ENCODE results near the gene CCDC40. TPM values are rescaled to one million over a fixed set of nuclear protein-coding genes. Genes with fewer than 3 reads are reported as not detected.
A peak's percentile ranks its signal among the peaks of the same experiment; 100 is the strongest.
"Not testable (repeated sequence)": the region's sequence is repeated elsewhere in the genome, so short reads cannot be mapped to it uniquely, and the experiment has no call there.

The CCDC40 gene
- total RNA-seq, 4 donors from 2014 or later: 6.7 to 17.3 (median 9.4) TPM

- Histone ChIP-seq H3K36me3 (no peaks in the 10 kb centered on the region), H3K4me3 (replicated peaks in 1 of 3) (no peak overlapping the region), H3K27ac (no peak overlapping the region), H3K4me1 (peaks cover 22 to 45% of the 10 kb centered on the region in 2 donors), H3K27me3 (no peaks in the 10 kb centered on the region), H3K9me3 (no peaks in the 10 kb centered on the region)
- intact Hi-C loops (cut with DNase I): loop anchor here (5.0 kb wide), 1 partner anchor 205 kb away; no protein-coding TSS in a partner anchor
- WGBS, 2 donors: 35% methylated on average over 28 to 30 of the region's 44 CpGs
- TF ChIP-seq CTCF (IDR thresholded peaks at IDR 0.05) (no peak), POLR2A (IDR thresholded peaks at IDR 0.05) (no peak)
- no peak for DNase-seq
Measured at GRCh38 chr17:79991924-79992648, 44.4 kb upstream of the CCDC40 start.

- Histone ChIP-seq H3K9me3 (no peaks in the 10 kb centered on the region), H3K27ac (no peak overlapping the region), H3K4me3 (replicated peaks in 1 of 3) (no peak overlapping the region), H3K27me3 (no peaks in the 10 kb centered on the region), H3K4me1 (peaks cover 17 to 38% of the 10 kb centered on the region in 2 donors), H3K36me3 (no peaks in the 10 kb centered on the region)
- no peak for TF ChIP-seq POLR2A (IDR thresholded peaks at IDR 0.05)
- no peak for TF ChIP-seq CTCF (IDR thresholded peaks at IDR 0.05)
- DNase-seq: no peak
- intact Hi-C loops (cut with DNase I): loop anchor here (5.0 kb wide), 1 partner anchor 206 kb away; no protein-coding TSS in a partner anchor
- 87 to 90% methylated on average over 10 of the region's 10 CpGs for WGBS, 2 donors
Measured at GRCh38 chr17:79992649-79993389, 43.6 kb upstream of the CCDC40 start.

- WGBS, 2 donors: 45 to 65% methylated on average over 10 to 16 of the region's 22 CpGs
- Histone ChIP-seq H3K36me3 (no peaks in the 10 kb centered on the region), H3K9me3 (no peaks in the 10 kb centered on the region), H3K4me3 (replicated peaks in 1 of 3) (no peak overlapping the region), H3K27ac (no peak overlapping the region), H3K27me3 (no peaks in the 10 kb centered on the region), H3K4me1 (peaks cover 9 to 30% of the 10 kb centered on the region in 2 donors)
- intact Hi-C loops (cut with DNase I): loop anchor here (5.0 kb wide), 1 partner anchor 206 kb away; no protein-coding TSS in a partner anchor
- DNase-seq: peak; percentile 75 to 82
- TF ChIP-seq POLR2A (IDR thresholded peaks at IDR 0.05): no peak
- no peak for TF ChIP-seq CTCF (IDR thresholded peaks at IDR 0.05)
Measured at GRCh38 chr17:79993390-79994227, 42.8 kb upstream of the CCDC40 start.

GRCh38 chr17:79994228-79994569 lies 42.2 kb upstream of the CCDC40 start:
- H3K27ac ChIP-seq; H3K36me3 ChIP-seq; H3K9me3 ChIP-seq; H3K27me3 ChIP-seq; DNase-seq; H3K4me3 ChIP-seq (replicated peaks in 1 of 3): not testable (repeated sequence)
- intact Hi-C loops (cut with DNase I): loop anchor here (5.0 kb wide), 1 partner anchor 207 kb away; no protein-coding TSS in a partner anchor
- H3K4me1 ChIP-seq: peaks cover 5 to 24% of the 10 kb centered on the region in 2 donors
- 64 to 69% methylated on average over 4 of the region's 4 CpGs for WGBS, 2 donors

GRCh38 chr17:79994602-79995001 lies 41.8 kb upstream of the CCDC40 start:
- Histone ChIP-seq H3K4me3 (replicated peaks in 1 of 3) (no peak overlapping the region), H3K4me1 (peaks cover 5 to 24% of the 10 kb centered on the region in 2 donors), H3K36me3 (no peaks in the 10 kb centered on the region), H3K9me3 (no peaks in the 10 kb centered on the region), H3K27ac (no peak overlapping the region), H3K27me3 (no peaks in the 10 kb centered on the region)
- intact Hi-C loops (cut with DNase I): loop anchor here (5.0 kb wide), 1 partner anchor 207 kb away; no protein-coding TSS in a partner anchor
- DNase-seq: no peak
- TF ChIP-seq POLR2A (IDR thresholded peaks at IDR 0.05) (no peak), CTCF (IDR thresholded peaks at IDR 0.05) (no peak)
- WGBS, 2 donors: 92 to 94% methylated on average over 13 of the region's 13 CpGs

Measured in thyroid gland (tissue), 4 donors.